HEK293 (cell line): ENCODE measurements around the gene ALPG.

ENCODE experiments used
- BCL11A ChIP-seq: fragments of 450-650 bp; formaldehyde crosslinking; IDR thresholded peaks from 2 replicates; pipeline ENCODE4 v1.5.1; 2016; ENCODE audit warnings: low read depth, missing biosample characterization, missing genetic modification characterization
- ZNF138 ChIP-seq: fragments of 450-650 bp; formaldehyde crosslinking; IDR thresholded peaks from 2 replicates; pipeline ENCODE4 v1.5.1; 2016; ENCODE audit warnings: missing biosample characterization, missing genetic modification characterization, borderline replicate concordance
- ZNF426 ChIP-seq: fragments of 450-650 bp; formaldehyde crosslinking; IDR thresholded peaks from 2 replicates; pipeline ENCODE4 v1.5.1; 2017; ENCODE audit warnings: missing biosample characterization, missing genetic modification characterization, mild to moderate bottlenecking, inconsistent platforms, moderate library complexity
- ZSCAN30 ChIP-seq: fragments of 450-650 bp; IDR thresholded peaks from 2 replicates; pipeline ENCODE4 v1.5.1; 2018; ENCODE audit warnings: missing biosample characterization, mild to moderate bottlenecking, missing genetic modification characterization, moderate library complexity
- TF ChIP-seq, protein P1 (sequence below): fragments of 450-650 bp; formaldehyde crosslinking; IDR thresholded peaks from 2 replicates; pipeline ENCODE4 v1.5.1; 2016; ENCODE audit warnings: missing biosample characterization, missing genetic modification characterization

DNA sequence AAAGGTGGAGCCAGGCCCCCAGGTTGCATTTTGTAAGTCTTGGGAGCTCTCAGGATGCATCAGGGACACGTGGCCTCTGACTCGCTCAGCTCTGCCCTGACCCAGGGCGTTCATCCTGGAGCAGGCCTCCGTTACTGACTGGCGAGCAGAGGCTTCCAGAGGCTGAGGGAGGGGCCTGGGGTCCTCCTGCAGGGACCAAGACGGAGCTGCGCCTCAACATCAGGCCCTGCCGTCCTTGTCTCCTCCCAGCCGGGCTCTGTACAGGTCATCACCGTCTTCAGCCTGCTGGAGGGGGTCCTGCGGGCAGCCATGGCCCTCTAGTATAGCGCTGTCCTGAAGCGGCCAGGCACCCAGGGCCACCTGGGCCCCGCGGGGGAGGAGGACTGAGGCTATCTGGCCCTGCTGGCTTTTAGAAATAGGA is 38.3 kb upstream of the ALPG start:
- TF ChIP-seq ZNF138 (tag by site-specific recombination) (no peak), BCL11A (tag by site-specific recombination) (no peak), ZNF426 (no peak), ZSCAN30 (tag by site-specific recombination) (no peak)
- TF ChIP-seq, protein P1, sequence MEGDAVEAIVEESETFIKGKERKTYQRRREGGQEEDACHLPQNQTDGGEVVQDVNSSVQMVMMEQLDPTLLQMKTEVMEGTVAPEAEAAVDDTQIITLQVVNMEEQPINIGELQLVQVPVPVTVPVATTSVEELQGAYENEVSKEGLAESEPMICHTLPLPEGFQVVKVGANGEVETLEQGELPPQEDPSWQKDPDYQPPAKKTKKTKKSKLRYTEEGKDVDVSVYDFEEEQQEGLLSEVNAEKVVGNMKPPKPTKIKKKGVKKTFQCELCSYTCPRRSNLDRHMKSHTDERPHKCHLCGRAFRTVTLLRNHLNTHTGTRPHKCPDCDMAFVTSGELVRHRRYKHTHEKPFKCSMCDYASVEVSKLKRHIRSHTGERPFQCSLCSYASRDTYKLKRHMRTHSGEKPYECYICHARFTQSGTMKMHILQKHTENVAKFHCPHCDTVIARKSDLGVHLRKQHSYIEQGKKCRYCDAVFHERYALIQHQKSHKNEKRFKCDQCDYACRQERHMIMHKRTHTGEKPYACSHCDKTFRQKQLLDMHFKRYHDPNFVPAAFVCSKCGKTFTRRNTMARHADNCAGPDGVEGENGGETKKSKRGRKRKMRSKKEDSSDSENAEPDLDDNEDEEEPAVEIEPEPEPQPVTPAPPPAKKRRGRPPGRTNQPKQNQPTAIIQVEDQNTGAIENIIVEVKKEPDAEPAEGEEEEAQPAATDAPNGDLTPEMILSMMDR = no peak
